ENCODE results near the gene ISX. TPM values are rescaled to one million over a fixed set of nuclear protein-coding genes. Genes with fewer than 3 reads are reported as not detected.

Gene ISX
- polyA plus RNA-seq, 1 experiment = not detected

- no peak for TF ChIP-seq CTCF (IDR thresholded peaks at IDR 0.05; ENCODE audit: insufficient read depth, low read depth, low read length)
- Histone ChIP-seq H3K36me3 (ENCODE audit: control insufficient read depth, insufficient read depth, low read length) (no peaks in the 10 kb centered on the region), H3K4me3 (ENCODE audit: low read depth, low read length) (no peak overlapping the region), H3K27me3 (ENCODE audit: control insufficient read depth, insufficient read depth, low read length) (no peaks in the 10 kb centered on the region)
- ChIA-PET POLR2A (no interaction called here), CTCF (interaction anchor here (1.7 kb wide), 1 partner anchor 24 kb away, joined by 7 read pairs; no protein-coding TSS in a partner anchor)
- no peak for DNase-seq (ENCODE audit: low read depth)
These were observed 65.6 kb downstream of the ISX start for GRCh38 chr22:35131525-35132000.

- H3K4me3 ChIP-seq (ENCODE audit: low read depth, low read length) = no peak overlapping the region
- H3K27me3 ChIP-seq (ENCODE audit: control insufficient read depth, insufficient read depth, low read length) = no peaks in the 10 kb centered on the region
- no peak for DNase-seq (ENCODE audit: low read depth)
- no peak for TF ChIP-seq CTCF (IDR thresholded peaks at IDR 0.05; ENCODE audit: insufficient read depth, low read depth, low read length)
- H3K36me3 ChIP-seq (ENCODE audit: control insufficient read depth, insufficient read depth, low read length) = no peaks in the 10 kb centered on the region
- ChIA-PET POLR2A (no interaction called here), CTCF (interaction anchor here (1.7 kb wide), 1 partner anchor 23 kb away, joined by 7 read pairs; no protein-coding TSS in a partner anchor)
These were observed 66.6 kb downstream of the ISX start for GRCh38 chr22:35132568-35132967.

- TF ChIP-seq CTCF (IDR thresholded peaks at IDR 0.05; ENCODE audit: insufficient read depth, low read depth, low read length) = no peak
- no peaks in the 10 kb centered on the region for H3K27me3 ChIP-seq (ENCODE audit: control insufficient read depth, insufficient read depth, low read length)
- POLR2A ChIA-PET = no interaction called here
- H3K36me3 ChIP-seq (ENCODE audit: control insufficient read depth, insufficient read depth, low read length) = no peaks in the 10 kb centered on the region
- no peak overlapping the region for H3K4me3 ChIP-seq (ENCODE audit: low read depth, low read length)
- CTCF ChIA-PET = no interaction called here
- no peak for DNase-seq (ENCODE audit: low read depth)
These were observed 67.9 kb downstream of the ISX start for GRCh38 chr22:35133702-35134380.

GRCh38 chr22:35134637-35135036 is 68.7 kb downstream of the ISX start:
- no peak for TF ChIP-seq CTCF (IDR thresholded peaks at IDR 0.05; ENCODE audit: insufficient read depth, low read depth, low read length)
- POLR2A ChIA-PET = no interaction called here
- H3K36me3 ChIP-seq (ENCODE audit: control insufficient read depth, insufficient read depth, low read length) = no peaks in the 10 kb centered on the region
- no peaks in the 10 kb centered on the region for H3K27me3 ChIP-seq (ENCODE audit: control insufficient read depth, insufficient read depth, low read length)
- H3K4me3 ChIP-seq (ENCODE audit: low read depth, low read length) = no peak overlapping the region
- no peak for DNase-seq (ENCODE audit: low read depth)
- CTCF ChIA-PET = no interaction called here

GRCh38 chr22:35135165-35135564 is 69.2 kb downstream of the ISX start:
- POLR2A ChIA-PET = no interaction called here
- H3K4me3 ChIP-seq (ENCODE audit: low read depth, low read length) = no peak overlapping the region
- no peaks in the 10 kb centered on the region for H3K36me3 ChIP-seq (ENCODE audit: control insufficient read depth, insufficient read depth, low read length)
- CTCF ChIA-PET = no interaction called here
- no peak for DNase-seq (ENCODE audit: low read depth)
- TF ChIP-seq CTCF (IDR thresholded peaks at IDR 0.05; ENCODE audit: insufficient read depth, low read depth, low read length) = no peak
- no peaks in the 10 kb centered on the region for H3K27me3 ChIP-seq (ENCODE audit: control insufficient read depth, insufficient read depth, low read length)

Other genes starting within 250 kb of the ISX start
- 15.1 and 21.5 TPM in 2 replicates for gene HMGXB4, start 191.3 kb downstream of the ISX start, polyA plus RNA-seq (2011; rRNA removed)
- 63.7 and 124 TPM in 2 replicates for gene TOM1, start 233.7 kb downstream of the ISX start, polyA plus RNA-seq (2011; rRNA removed)

Data from BJ (cell line).